NCI-H187 (cell line): ENCODE data around the gene TMEM59L.

ENCODE experiments used
- DNase-seq, 2 experiments: peaks; one replicate each; lab custom pipeline; 2025; lab: John Stamatoyannopoulos, UW

The TMEM59L gene

GRCh38 chr19:18637673-18638630 is 25.3 kb downstream of the TMEM59L start:
- DNase-seq, result no peak

GRCh38 chr19:18639706-18640243 is 27.1 kb downstream of the TMEM59L start:
- no peak for DNase-seq

GRCh38 chr19:18644196-18645034 is 31.7 kb downstream of the TMEM59L start:
- no peak for DNase-seq

GRCh38 chr19:18645035-18645511 is 32.4 kb downstream of the TMEM59L start:
- no peak for DNase-seq

GRCh38 chr19:18646535-18647370 is 34.1 kb downstream of the TMEM59L start:
- DNase-seq, result no peak

- no peak for DNase-seq
Observed at GRCh38 chr19:18647371-18647767, 34.7 kb downstream of the TMEM59L start.

- no peak for DNase-seq
Observed at GRCh38 chr19:18647807-18648206, 35.1 kb downstream of the TMEM59L start.

- DNase-seq, result no peak
Observed at GRCh38 chr19:18648973-18649315, 36.3 kb downstream of the TMEM59L start.

GRCh38 chr19:18649371-18650020 is 36.8 kb downstream of the TMEM59L start:
- no peak for DNase-seq

- no peak for DNase-seq
Observed at GRCh38 chr19:18650021-18650390, 37.3 kb downstream of the TMEM59L start.

GRCh38 chr19:18650468-18651041 is 37.9 kb downstream of the TMEM59L start:
- no peak for DNase-seq

GRCh38 chr19:18651300-18651699 is 38.6 kb downstream of the TMEM59L start:
- no peak for DNase-seq

- no peak for DNase-seq
Observed at GRCh38 chr19:18651733-18652132, 39.1 kb downstream of the TMEM59L start.

- DNase-seq, result no peak
Observed at GRCh38 chr19:18653853-18654252, 41.2 kb downstream of the TMEM59L start.

- DNase-seq, result no peak
Observed at GRCh38 chr19:18654469-18654868, 41.8 kb downstream of the TMEM59L start.

GRCh38 chr19:18655173-18655844 is 42.6 kb downstream of the TMEM59L start:
- DNase-seq, result no peak

GRCh38 chr19:18656337-18657086 is 43.8 kb downstream of the TMEM59L start:
- no peak for DNase-seq

GRCh38 chr19:18657590-18658365 is 45.1 kb downstream of the TMEM59L start:
- DNase-seq, result no peak
